ENCODE results near the gene VPS51. TPM values are rescaled to one million over a fixed set of nuclear protein-coding genes. Genes with fewer than 3 reads are reported as not detected.

The VPS51 gene
- total and polyA plus RNA-seq, 10 of the 15 experiments (the other 5 are each of a cell fraction or from before 2014, with no cell fraction given): 1.5 to 279 (median 53.2) TPM

DNA sequence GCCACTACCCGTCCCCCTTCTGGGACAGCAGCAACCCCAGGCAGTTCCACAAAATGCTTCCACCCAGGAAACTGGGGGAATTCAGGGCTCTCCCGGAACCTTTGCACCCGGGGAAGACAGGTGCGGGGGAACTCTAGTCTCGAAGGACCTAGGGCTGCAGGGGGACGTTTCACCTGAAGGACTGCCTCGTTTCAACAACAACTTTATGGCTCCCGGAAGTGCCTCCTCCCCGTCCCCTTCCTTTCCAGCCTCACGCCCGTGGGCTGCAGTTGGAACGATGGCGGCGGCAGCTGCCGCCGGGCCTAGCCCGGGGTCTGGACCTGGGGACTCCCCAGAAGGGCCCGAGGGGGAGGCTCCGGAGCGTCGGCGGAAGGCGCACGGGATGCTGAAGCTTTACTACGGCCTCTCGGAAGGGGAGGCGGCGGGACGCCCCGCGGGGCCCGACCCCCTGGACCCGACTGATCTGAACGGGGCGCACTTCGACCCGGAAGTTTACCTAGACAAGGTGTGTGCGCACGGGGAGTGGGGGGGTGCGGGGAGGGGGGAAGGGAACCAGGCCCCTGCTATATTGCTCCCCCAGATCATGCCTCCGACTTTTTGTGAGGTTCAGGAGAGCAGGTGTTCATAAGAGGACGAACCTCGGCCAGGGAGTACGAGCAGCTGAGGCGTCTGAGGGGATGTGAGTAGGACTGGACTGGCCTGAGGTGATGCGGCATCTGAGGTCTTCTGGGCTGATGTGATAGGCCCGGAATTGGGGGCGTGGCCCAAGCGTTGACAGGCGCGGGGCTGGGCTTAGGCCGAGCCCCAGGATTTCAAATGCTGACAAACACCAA is at the start of gene VPS51 (continued):
- peak; percentile 34; the same call in 1 of the 2 replicates for TF ChIP-seq BCL11A (IDR thresholded peaks at IDR 0.05; ENCODE audit: low read depth, low read length)
- TF ChIP-seq IKZF2 (IDR thresholded peaks at IDR 0.05): peak; percentile 85 to 92
- TF ChIP-seq YBX1 (IDR thresholded peaks at IDR 0.05): no peak
- peak; percentile 76 for TF ChIP-seq MEF2A (IDR thresholded peaks at IDR 0.05; ENCODE audit: insufficient read depth, low read depth, low read length)
- peak; percentile 84 for TF ChIP-seq ZNF24 (IDR thresholded peaks at IDR 0.05)
- TF ChIP-seq, protein P1, sequence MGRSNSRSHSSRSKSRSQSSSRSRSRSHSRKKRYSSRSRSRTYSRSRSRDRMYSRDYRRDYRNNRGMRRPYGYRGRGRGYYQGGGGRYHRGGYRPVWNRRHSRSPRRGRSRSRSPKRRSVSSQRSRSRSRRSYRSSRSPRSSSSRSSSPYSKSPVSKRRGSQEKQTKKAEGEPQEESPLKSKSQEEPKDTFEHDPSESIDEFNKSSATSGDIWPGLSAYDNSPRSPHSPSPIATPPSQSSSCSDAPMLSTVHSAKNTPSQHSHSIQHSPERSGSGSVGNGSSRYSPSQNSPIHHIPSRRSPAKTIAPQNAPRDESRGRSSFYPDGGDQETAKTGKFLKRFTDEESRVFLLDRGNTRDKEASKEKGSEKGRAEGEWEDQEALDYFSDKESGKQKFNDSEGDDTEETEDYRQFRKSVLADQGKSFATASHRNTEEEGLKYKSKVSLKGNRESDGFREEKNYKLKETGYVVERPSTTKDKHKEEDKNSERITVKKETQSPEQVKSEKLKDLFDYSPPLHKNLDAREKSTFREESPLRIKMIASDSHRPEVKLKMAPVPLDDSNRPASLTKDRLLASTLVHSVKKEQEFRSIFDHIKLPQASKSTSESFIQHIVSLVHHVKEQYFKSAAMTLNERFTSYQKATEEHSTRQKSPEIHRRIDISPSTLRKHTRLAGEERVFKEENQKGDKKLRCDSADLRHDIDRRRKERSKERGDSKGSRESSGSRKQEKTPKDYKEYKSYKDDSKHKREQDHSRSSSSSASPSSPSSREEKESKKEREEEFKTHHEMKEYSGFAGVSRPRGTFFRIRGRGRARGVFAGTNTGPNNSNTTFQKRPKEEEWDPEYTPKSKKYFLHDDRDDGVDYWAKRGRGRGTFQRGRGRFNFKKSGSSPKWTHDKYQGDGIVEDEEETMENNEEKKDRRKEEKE (IDR thresholded peaks at IDR 0.05): no peak
- TF ChIP-seq, protein P2, sequence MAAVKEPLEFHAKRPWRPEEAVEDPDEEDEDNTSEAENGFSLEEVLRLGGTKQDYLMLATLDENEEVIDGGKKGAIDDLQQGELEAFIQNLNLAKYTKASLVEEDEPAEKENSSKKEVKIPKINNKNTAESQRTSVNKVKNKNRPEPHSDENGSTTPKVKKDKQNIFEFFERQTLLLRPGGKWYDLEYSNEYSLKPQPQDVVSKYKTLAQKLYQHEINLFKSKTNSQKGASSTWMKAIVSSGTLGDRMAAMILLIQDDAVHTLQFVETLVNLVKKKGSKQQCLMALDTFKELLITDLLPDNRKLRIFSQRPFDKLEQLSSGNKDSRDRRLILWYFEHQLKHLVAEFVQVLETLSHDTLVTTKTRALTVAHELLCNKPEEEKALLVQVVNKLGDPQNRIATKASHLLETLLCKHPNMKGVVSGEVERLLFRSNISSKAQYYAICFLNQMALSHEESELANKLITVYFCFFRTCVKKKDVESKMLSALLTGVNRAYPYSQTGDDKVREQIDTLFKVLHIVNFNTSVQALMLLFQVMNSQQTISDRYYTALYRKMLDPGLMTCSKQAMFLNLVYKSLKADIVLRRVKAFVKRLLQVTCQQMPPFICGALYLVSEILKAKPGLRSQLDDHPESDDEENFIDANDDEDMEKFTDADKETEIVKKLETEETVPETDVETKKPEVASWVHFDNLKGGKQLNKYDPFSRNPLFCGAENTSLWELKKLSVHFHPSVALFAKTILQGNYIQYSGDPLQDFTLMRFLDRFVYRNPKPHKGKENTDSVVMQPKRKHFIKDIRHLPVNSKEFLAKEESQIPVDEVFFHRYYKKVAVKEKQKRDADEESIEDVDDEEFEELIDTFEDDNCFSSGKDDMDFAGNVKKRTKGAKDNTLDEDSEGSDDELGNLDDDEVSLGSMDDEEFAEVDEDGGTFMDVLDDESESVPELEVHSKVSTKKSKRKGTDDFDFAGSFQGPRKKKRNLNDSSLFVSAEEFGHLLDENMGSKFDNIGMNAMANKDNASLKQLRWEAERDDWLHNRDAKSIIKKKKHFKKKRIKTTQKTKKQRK (IDR thresholded peaks at IDR 0.05; ENCODE audit: low read depth, low read length): no peak
- 0 out of 2 replicates have a peak, but pooled peaks have one; percentile 11 for TF ChIP-seq RAD51 (IDR thresholded peaks at IDR 0.05)
- TF ChIP-seq LARP7 (IDR thresholded peaks at IDR 0.05): peak; percentile 90; the same call in 1 of the 2 replicates
- TF ChIP-seq, protein P3, sequence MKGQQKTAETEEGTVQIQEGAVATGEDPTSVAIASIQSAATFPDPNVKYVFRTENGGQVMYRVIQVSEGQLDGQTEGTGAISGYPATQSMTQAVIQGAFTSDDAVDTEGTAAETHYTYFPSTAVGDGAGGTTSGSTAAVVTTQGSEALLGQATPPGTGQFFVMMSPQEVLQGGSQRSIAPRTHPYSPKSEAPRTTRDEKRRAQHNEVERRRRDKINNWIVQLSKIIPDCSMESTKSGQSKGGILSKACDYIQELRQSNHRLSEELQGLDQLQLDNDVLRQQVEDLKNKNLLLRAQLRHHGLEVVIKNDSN (IDR thresholded peaks at IDR 0.05; ENCODE audit: borderline replicate concordance, extremely low read length, insufficient read depth, low read depth, low read length): peak; percentile 44
- no peak for TF ChIP-seq FOXM1 (IDR thresholded peaks at IDR 0.05; ENCODE audit: low read depth, low read length)
- no peak for TF ChIP-seq BRCA1 (IDR thresholded peaks at IDR 0.05; ENCODE audit: low read depth, low read length)
- TF ChIP-seq POLR2AphosphoS5 (IDR thresholded peaks at IDR 0.05; ENCODE audit: low read length): peak; percentile 98
- TF ChIP-seq GATAD2B (conservative IDR thresholded peaks at IDR 0.05; ENCODE audit: low read depth): peak; percentile 91
- TF ChIP-seq, protein P4, sequence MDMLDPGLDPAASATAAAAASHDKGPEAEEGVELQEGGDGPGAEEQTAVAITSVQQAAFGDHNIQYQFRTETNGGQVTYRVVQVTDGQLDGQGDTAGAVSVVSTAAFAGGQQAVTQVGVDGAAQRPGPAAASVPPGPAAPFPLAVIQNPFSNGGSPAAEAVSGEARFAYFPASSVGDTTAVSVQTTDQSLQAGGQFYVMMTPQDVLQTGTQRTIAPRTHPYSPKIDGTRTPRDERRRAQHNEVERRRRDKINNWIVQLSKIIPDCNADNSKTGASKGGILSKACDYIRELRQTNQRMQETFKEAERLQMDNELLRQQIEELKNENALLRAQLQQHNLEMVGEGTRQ (IDR thresholded peaks at IDR 0.05; ENCODE audit: borderline replicate concordance, low read depth, low read length): no peak; the same call in 1 of the 2 replicates

All from GM12878 (cell line).